Mucosa of descending colon (tissue), 3 donors: ENCODE data around the gene P3R3URF. TPM values are rescaled to one million over a fixed set of nuclear protein-coding genes. Genes with fewer than 3 reads are reported as not detected.
A peak's percentile ranks its signal among the peaks of the same experiment; 100 is the strongest.

Experiments used
- ATAC-seq: fragments of 200-7000 bp; cut with Tn5 transposase; one replicate; pipeline ENCODE4 v1.9.1; 2020; ENCODE audit warnings: mild to moderate bottlenecking, moderate library complexity
- DNase-seq, 3 donors: peaks; one replicate each; pipeline ENCODE4 v3.0.0-alpha.2; 2020
- H3K36me3 ChIP-seq: fragments of 200-600 bp; one replicate; pipeline ENCODE4 v1.8.0; 2021; ENCODE audit warnings: low read depth, mild to moderate bottlenecking
- H3K4me1 ChIP-seq: fragments of 200-600 bp; one replicate; pipeline ENCODE4 v1.8.0; 2021; ENCODE audit warnings: low read depth, mild to moderate bottlenecking
- H3K4me3 ChIP-seq: fragments of 200-600 bp; one replicate; pipeline ENCODE4 v1.8.0; 2021; ENCODE audit warnings: mild to moderate bottlenecking
- H3K9me3 ChIP-seq: fragments of 200-600 bp; one replicate; pipeline ENCODE4 v1.8.0; 2021; ENCODE audit warnings: mild to moderate bottlenecking
- intact Hi-C, 2 donors: fragments of 100-400 bp; cut with DNase I in 1 of 2; cut with micrococcal nuclease in 1 of 2; formaldehyde crosslinking; loops; one replicate each; pipeline versions ENCODE4 v1.11.0 to v1.11.1; 2022; cut with DNase I, micrococcal nuclease
- total RNA-seq, 3 donors: library from RNA; stranded (reverse); fragmentation: NEBNext Ultra II Directional in 2 of 3; extraction: Animal tissue kit (Norgen Biotek cat#: 25700) in 2 of 3; gene quantifications; one replicate each; pipeline versions ENCODE4 v1.2.1 to v1.2.4, GENCODE V29; 2021 to 2023
- TF ChIP-seq, protein P1 (sequence below): fragments of 200-600 bp; IDR thresholded peaks from one replicate; pipeline ENCODE4 v1.8.0; 2022; ENCODE audit warnings: antibody characterized with exemption, mild to moderate bottlenecking
- donor health status: DM: no; HTN: no; CAD: no; lungs with moderate emphysema.
- donor health status: DM: no; HTN: no; CAD: no.
- donor health status: DM: no; HTN: yes; CAD: no.

Gene P3R3URF
- total RNA-seq, 3 donors from 2014 or later: not detected

DNA sequence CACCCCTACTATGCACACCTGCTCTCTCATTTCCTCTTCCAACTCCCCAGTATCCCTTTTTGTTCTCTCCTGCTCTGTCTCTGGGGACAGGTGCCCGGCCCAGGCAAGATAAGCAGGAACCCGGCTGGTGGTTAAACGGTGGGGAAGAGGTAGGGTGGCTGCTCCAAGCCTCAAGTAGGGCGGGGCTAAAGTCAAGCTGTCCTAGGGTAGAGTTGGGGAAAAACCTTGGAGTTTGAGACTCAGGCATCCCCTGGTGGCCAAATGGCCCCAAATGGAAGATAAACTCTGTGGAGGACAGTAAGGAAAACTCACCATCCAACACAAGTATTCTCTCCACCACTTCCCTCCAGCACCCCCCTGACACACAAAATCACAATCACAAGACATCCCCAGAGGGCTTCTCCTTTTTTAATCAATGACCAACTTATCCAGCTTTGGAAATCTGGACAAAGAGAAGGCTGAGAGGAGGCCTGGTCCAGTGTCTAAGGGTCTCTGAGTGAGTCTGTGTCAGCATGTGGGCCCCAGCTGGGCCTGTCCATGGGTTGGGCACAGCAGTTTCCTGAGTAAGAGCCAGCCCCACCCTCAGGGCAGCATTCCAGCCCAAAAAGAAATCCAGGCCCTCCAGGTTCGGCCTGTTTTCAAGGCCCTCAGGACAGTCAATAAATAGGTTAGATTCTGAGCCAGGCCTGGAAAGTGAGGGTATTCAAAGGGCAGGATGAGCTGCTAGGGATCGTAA lies 12.2 kb upstream of the P3R3URF start:
- peak; percentile 28 for ATAC-seq
- peak in 1 of 3 donors; percentile 56 for DNase-seq
- intact Hi-C loops: no loop called here
- Histone ChIP-seq H3K4me3 (no peak overlapping the region), H3K9me3 (no peaks in the 10 kb centered on the region), H3K4me1 (peaks cover 47% of the 10 kb centered on the region), H3K36me3 (no peaks in the 10 kb centered on the region)
- TF ChIP-seq, protein P1, sequence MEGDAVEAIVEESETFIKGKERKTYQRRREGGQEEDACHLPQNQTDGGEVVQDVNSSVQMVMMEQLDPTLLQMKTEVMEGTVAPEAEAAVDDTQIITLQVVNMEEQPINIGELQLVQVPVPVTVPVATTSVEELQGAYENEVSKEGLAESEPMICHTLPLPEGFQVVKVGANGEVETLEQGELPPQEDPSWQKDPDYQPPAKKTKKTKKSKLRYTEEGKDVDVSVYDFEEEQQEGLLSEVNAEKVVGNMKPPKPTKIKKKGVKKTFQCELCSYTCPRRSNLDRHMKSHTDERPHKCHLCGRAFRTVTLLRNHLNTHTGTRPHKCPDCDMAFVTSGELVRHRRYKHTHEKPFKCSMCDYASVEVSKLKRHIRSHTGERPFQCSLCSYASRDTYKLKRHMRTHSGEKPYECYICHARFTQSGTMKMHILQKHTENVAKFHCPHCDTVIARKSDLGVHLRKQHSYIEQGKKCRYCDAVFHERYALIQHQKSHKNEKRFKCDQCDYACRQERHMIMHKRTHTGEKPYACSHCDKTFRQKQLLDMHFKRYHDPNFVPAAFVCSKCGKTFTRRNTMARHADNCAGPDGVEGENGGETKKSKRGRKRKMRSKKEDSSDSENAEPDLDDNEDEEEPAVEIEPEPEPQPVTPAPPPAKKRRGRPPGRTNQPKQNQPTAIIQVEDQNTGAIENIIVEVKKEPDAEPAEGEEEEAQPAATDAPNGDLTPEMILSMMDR: no peak

DNA sequence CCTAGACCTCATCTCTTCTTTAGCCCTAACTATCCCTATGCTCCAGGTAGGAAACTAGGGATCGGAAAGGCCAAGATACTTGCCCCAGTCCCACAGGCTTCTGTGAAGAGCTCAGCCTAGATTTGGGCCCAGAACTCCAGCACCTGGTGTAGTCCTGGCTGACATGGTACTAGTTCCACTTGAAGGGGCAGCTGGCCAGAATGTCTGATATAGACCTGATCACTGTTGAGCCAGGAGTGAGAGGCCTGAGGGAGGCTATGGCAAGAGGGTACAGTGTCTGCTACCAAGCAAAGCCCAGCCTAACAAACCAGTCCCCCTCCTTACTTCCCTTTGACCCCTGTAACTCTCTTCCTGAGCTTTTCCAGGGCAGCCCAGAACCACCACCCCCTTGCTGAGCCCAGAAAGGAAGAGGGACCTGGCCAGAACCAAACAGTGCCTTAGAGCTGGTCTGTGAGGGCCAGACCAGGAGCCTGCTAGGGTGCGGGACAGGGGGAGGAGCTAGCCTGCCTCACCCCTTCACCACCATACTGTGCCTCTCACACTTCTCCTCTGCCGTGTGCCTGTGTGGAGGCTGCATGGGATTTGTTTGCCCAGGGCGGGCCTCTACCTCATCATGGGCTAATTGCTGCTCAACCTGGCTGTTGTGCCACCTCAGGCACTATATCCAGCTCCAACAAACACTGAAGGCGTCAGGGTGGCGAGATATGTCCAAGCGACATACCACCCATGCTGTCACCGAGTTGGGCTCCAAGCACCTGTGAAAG lies 11.0 kb upstream of the P3R3URF start:
- intact Hi-C loops: no loop called here
- Histone ChIP-seq H3K4me1 (peaks cover 47% of the 10 kb centered on the region), H3K36me3 (no peaks in the 10 kb centered on the region), H3K4me3 (no peak overlapping the region), H3K9me3 (no peaks in the 10 kb centered on the region)
- TF ChIP-seq, protein P1: no peak
- peak; percentile 86 to 87 (median 87) for DNase-seq
- ATAC-seq: peak; percentile 73

DNA sequence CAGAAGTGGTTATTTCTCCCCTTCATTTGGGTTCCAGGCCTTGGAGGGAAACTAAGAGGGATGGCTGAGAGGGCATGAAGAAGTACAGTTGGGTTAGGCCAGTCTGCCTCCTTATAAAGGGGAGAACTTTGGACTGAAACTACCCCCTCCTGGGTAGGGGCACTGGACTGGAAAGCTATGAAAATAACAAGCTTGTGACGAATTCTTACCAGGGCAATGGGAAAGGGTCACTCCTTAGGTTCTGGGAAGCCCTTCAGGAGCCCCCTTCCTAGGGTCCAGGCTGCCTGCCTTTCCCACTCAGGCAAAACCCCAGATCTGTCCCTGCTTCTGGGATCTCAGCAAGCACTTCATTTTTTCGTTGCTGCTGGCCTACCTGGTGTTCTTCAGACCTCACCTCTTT lies 9.8 kb upstream of the P3R3URF start:
- no peaks in the 10 kb centered on the region for H3K9me3 ChIP-seq
- ATAC-seq: no peak
- H3K4me1 ChIP-seq: peaks cover 47% of the 10 kb centered on the region

DNA sequence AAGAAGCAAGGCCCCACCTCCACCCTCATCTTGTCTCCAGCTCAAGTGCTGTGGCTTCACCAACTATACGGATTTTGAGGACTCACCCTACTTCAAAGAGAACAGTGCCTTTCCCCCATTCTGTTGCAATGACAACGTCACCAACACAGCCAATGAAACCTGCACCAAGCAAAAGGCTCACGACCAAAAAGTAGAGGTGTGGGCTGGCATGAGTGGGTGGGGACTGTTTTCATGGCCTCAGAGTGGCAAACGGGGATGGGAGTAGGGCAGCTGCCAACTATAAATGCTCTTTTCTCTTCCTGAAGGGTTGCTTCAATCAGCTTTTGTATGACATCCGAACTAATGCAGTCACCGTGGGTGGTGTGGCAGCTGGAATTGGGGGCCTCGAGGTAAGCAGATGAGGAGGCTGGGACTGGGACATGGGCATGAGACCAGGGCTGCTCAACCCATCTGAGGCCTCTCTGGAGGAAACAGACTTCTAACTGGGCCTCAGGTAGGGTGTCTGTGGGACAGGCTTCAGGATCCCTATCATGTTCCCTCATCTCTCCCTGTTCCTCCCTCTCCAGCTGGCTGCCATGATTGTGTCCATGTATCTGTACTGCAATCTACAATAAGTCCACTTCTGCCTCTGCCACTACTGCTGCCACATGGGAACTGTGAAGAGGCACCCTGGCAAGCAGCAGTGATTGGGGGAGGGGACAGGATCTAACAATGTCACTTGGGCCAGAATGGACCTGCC lies 8.8 kb upstream of the P3R3URF start:
- no peak for DNase-seq
- Histone ChIP-seq H3K4me1 (peaks cover 47% of the 10 kb centered on the region), H3K36me3 (no peaks in the 10 kb centered on the region), H3K9me3 (no peaks in the 10 kb centered on the region), H3K4me3 (no peak overlapping the region)
- no peak for ATAC-seq
- intact Hi-C loops: loop anchor here in 1 of 2 donors (5.0 kb wide), 1 partner anchor 148 kb away; no protein-coding TSS in a partner anchor
- TF ChIP-seq, protein P1: no peak

More for the DNA sequence above, 9.8 kb upstream of the P3R3URF start:
- TF ChIP-seq, protein P1: no peak
- Histone ChIP-seq H3K4me3 (no peak overlapping the region), H3K36me3 (no peaks in the 10 kb centered on the region)
- DNase-seq: no peak
- intact Hi-C loops: no loop called here

DNA sequence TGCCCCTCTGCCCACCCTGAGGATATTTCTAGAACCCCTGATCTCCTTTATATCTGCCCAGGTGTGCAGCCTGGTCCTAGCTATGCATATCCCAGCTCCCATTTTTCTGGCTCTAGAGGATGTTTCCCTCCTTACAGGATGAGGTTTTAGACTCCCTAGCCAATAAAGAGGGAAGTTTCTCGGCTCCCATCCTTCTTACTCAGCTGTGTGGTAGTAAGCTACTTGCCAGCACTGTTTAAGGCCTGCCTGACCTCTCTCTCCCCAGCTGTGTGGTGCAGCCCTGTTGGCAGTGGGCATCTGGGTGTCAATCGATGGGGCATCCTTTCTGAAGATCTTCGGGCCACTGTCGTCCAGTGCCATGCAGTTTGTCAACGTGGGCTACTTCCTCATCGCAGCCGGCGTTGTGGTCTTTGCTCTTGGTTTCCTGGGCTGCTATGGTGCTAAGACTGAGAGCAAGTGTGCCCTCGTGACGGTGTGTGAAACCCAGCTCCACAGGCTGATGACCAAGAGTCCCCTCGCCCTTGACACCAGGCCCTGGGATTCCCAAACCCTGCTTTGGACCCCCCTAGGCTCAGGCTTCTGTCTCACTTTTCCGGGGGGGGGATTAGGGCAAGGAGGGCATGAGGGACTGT lies 7.8 kb upstream of the P3R3URF start:
- H3K4me1 ChIP-seq: peaks cover 45% of the 10 kb centered on the region
- H3K36me3 ChIP-seq: no peaks in the 10 kb centered on the region
- no peak for DNase-seq
- intact Hi-C loops: loop anchor here in 1 of 2 donors (5.0 kb wide), 1 partner anchor 147 kb away; no protein-coding TSS in a partner anchor
- H3K4me3 ChIP-seq: no peak overlapping the region
- H3K9me3 ChIP-seq: no peaks in the 10 kb centered on the region
- TF ChIP-seq, protein P1: no peak
- ATAC-seq: no peak
